Activated naive CD4-positive, alpha-beta T cell treated with anti-CD3 and anti-CD28 coated beads, Interleukin-2, amount 50 U/mL, for 24 hours (primary cell): ENCODE data around the gene BMP5.
"Not testable (repeated sequence)": the region's sequence is repeated elsewhere in the genome, so short reads cannot be mapped to it uniquely, and the experiment has no call there.

Experiments
- H3K27ac Mint-ChIP-seq: one replicate; pipeline ENCODE4 v1.8.0; 2021; ENCODE audit warnings: mild to moderate bottlenecking, mixed read lengths
- H3K27me3 Mint-ChIP-seq: one replicate; pipeline ENCODE4 v1.8.0; 2021; ENCODE audit warnings: mixed read lengths
- H3K36me3 Mint-ChIP-seq: one replicate; pipeline ENCODE4 v1.8.0; 2021; ENCODE audit warnings: mixed read lengths
- H3K4me1 Mint-ChIP-seq: one replicate; pipeline ENCODE4 v1.8.0; 2021; ENCODE audit warnings: mixed read lengths
- H3K4me3 Mint-ChIP-seq: one replicate; pipeline ENCODE4 v1.8.0; 2021; ENCODE audit warnings: mild to moderate bottlenecking, mixed read lengths
- H3K9me3 Mint-ChIP-seq: one replicate; pipeline ENCODE4 v1.8.0; 2021; ENCODE audit warnings: mixed read lengths

BMP5 gene

DNA sequence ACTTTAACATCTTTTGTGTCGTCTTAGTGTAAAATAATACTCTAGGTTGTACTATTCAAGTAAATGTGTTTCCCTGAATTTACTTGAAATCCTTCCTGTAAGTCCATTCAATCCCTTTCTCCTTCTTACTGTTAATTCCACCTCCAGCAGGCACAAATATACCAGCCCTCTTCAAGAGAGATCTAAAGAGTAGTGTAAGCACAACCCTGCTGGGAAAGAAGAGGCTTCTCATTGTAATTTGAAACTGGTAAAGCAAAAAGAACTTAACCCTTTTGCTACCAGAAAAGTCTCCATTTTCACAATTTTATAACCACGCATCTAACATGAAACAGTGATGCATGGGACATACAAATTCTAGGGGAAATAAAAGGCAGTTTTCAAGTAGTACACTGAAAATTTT, at the start of gene BMP5:
TSS of gene BMP5 (minus strand) at position 191 of the 400 bp plus-strand sequence. CDS start 725 bp downstream, outside the sequence.
- Mint-ChIP-seq H3K27ac (no peak within 1 kb of the TSS), H3K4me3 (no peak within 1 kb of the TSS), H3K9me3 (no peaks in the 10 kb centered on the region), H3K36me3 (no peaks in the 10 kb centered on the region), H3K4me1 (no peaks in the 10 kb centered on the region), H3K27me3 (no peaks in the 10 kb centered on the region)

- Mint-ChIP-seq H3K27ac (no peak overlapping the region), H3K9me3 (peaks cover 5% of the 10 kb centered on the region), H3K4me3 (no peak overlapping the region), H3K27me3 (no peaks in the 10 kb centered on the region), H3K36me3 (no peaks in the 10 kb centered on the region), H3K4me1 (no peaks in the 10 kb centered on the region)
Observed at GRCh38 chr6:55922406-55922805, 47.0 kb upstream of the BMP5 start.

- Mint-ChIP-seq H3K9me3 (no peaks in the 10 kb centered on the region), H3K36me3 (no peaks in the 10 kb centered on the region), H3K27me3 (no peaks in the 10 kb centered on the region), H3K4me3 (no peak overlapping the region), H3K27ac (no peak overlapping the region), H3K4me1 (no peaks in the 10 kb centered on the region)
Observed at GRCh38 chr6:55919716-55920308, 44.4 kb upstream of the BMP5 start.

DNA sequence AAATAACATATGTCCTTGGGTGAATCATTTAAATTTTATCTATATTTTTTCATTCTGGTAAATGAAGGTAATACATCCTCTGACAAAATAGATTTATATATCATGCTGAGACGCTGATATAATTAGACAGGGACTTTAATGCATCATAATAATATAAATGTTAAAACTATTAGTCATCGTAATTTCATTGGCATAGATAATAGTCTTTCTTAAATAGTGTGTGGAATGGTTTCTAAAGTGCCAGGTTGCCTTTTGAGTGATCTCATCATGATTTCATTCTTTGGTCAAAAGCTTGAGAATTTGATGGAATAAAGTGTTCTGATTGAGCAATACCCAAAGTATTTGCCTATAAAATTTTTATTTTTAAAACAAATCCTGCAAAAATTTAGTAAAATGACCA, 43.2 kb upstream of the BMP5 start:
- Mint-ChIP-seq H3K36me3 (no peaks in the 10 kb centered on the region), H3K9me3 (no peaks in the 10 kb centered on the region), H3K27ac (no peak overlapping the region), H3K4me3 (no peak overlapping the region), H3K4me1 (no peaks in the 10 kb centered on the region), H3K27me3 (no peaks in the 10 kb centered on the region)

DNA sequence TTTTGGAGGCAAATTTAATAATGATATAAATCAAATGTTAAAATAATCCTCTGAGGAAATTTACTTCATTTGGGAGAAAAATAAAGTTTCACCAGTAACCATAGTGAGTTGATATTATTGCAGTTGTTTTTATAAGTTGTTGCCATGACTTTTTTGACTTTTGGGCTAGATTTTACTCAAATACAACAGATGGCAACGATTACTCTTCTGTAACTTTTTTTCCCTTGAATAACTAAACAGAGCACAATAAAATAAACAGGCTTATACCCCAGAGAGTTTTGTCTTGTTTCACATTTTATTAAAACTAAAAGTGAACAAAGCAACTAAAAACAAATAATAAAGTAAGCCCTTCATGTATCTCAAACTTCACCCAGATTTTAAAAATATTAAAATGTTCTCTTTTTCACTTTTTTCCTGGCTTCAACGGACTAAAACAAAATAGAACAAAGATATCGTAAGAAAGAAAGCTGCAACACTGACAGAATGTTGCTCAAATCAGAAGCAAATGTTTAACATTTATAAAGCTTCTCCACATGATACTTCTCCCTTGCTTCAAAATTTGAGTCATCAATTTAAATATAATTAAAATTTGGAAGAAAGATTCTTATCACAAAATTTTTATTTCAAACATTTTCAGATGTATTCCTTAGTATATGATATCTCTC, 42.5 kb upstream of the BMP5 start:
- H3K4me3 Mint-ChIP-seq = no peak overlapping the region
- H3K36me3 Mint-ChIP-seq = no peaks in the 10 kb centered on the region
- no peaks in the 10 kb centered on the region for H3K4me1 Mint-ChIP-seq
- H3K27ac Mint-ChIP-seq = no peak overlapping the region
- no peaks in the 10 kb centered on the region for H3K27me3 Mint-ChIP-seq
- H3K9me3 Mint-ChIP-seq = no peaks in the 10 kb centered on the region

GRCh38 chr6:55916188-55916587, 40.8 kb upstream of the BMP5 start:
- Mint-ChIP-seq H3K27me3 (no peaks in the 10 kb centered on the region), H3K36me3 (no peaks in the 10 kb centered on the region), H3K4me3 (no peak overlapping the region), H3K27ac (no peak overlapping the region), H3K4me1 (no peaks in the 10 kb centered on the region), H3K9me3 (peaks cover 5% of the 10 kb centered on the region)

- no peak overlapping the region for H3K27ac Mint-ChIP-seq
- peaks cover 5% of the 10 kb centered on the region for H3K9me3 Mint-ChIP-seq
- no peaks in the 10 kb centered on the region for H3K27me3 Mint-ChIP-seq
- no peaks in the 10 kb centered on the region for H3K4me1 Mint-ChIP-seq
- H3K36me3 Mint-ChIP-seq = no peaks in the 10 kb centered on the region
- no peak overlapping the region for H3K4me3 Mint-ChIP-seq
Observed at GRCh38 chr6:55913228-55914195, 38.1 kb upstream of the BMP5 start.

DNA sequence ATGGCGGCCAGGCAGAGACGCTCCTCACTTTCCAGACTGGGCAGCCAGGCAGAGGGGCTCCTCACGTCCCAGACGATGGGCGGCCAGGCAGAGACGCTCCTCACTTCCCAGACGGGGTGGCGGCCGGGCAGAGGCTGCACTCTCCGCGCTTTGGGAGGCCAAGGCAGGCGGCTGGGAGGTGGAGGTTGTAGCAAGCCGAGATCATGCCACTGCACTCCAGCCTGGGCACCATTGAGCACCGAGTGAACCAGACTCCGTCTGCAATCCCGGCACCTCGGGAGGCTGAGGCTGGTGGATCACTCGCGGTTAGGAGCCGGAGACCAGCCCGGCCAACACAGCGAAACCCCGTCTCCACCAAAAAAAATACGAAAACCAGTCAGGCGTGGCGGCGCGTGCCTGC, 35.1 kb upstream of the BMP5 start:
- H3K4me1 Mint-ChIP-seq, H3K27ac Mint-ChIP-seq, H3K27me3 Mint-ChIP-seq, H3K9me3 Mint-ChIP-seq, H3K36me3 Mint-ChIP-seq, H3K4me3 Mint-ChIP-seq: not testable (repeated sequence)

GRCh38 chr6:55909911-55910310, 34.5 kb upstream of the BMP5 start:
- H3K27me3 Mint-ChIP-seq, H3K9me3 Mint-ChIP-seq, H3K4me1 Mint-ChIP-seq, H3K27ac Mint-ChIP-seq, H3K4me3 Mint-ChIP-seq, H3K36me3 Mint-ChIP-seq: not testable (repeated sequence)

- Mint-ChIP-seq H3K27me3 (no peaks in the 10 kb centered on the region), H3K36me3 (no peaks in the 10 kb centered on the region), H3K9me3 (no peaks in the 10 kb centered on the region), H3K4me1 (no peaks in the 10 kb centered on the region), H3K4me3 (no peak overlapping the region), H3K27ac (no peak overlapping the region)
Observed at GRCh38 chr6:55902796-55903195, 27.4 kb upstream of the BMP5 start.

DNA sequence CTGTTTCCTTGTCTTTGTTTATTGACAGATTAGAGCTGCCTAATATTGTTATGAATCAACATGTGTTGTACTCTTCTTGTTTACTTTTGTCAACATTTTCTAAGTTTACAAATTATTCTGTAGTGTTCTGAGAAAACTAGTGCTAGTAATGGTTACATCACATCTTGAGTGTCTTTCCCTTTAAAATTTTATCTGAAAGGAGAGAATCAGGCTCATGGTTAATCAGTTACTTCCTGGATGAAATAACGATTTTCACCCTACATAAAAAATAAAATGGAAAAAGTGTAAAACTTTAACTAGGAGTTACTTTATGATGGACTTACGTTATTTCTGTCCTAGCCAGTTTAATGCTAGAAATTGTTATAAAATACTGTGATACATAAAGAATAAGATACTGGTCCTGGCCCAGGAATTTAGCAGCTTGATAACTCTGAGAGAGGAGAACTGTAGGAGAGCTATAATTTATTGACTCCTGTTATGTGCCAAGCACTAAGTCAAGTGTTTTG, 26.4 kb upstream of the BMP5 start:
- no peak overlapping the region for H3K27ac Mint-ChIP-seq
- H3K36me3 Mint-ChIP-seq = no peaks in the 10 kb centered on the region
- no peak overlapping the region for H3K4me3 Mint-ChIP-seq
- no peaks in the 10 kb centered on the region for H3K9me3 Mint-ChIP-seq
- H3K27me3 Mint-ChIP-seq = no peaks in the 10 kb centered on the region
- H3K4me1 Mint-ChIP-seq = no peaks in the 10 kb centered on the region

GRCh38 chr6:55898342-55898741, 23.0 kb upstream of the BMP5 start:
- H3K36me3 Mint-ChIP-seq = peaks cover 2% of the 10 kb centered on the region
- H3K27ac Mint-ChIP-seq = no peak overlapping the region
- peaks cover 6% of the 10 kb centered on the region for H3K9me3 Mint-ChIP-seq
- no peaks in the 10 kb centered on the region for H3K4me1 Mint-ChIP-seq
- H3K27me3 Mint-ChIP-seq = no peaks in the 10 kb centered on the region
- H3K4me3 Mint-ChIP-seq = no peak overlapping the region

GRCh38 chr6:55897346-55897745, 22.0 kb upstream of the BMP5 start:
- Mint-ChIP-seq H3K36me3 (peaks cover 2% of the 10 kb centered on the region), H3K27ac (no peak overlapping the region), H3K9me3 (peaks cover 6% of the 10 kb centered on the region), H3K27me3 (no peaks in the 10 kb centered on the region), H3K4me1 (no peaks in the 10 kb centered on the region), H3K4me3 (no peak overlapping the region)

GRCh38 chr6:55895972-55896730, 20.8 kb upstream of the BMP5 start:
- Mint-ChIP-seq H3K27me3 (no peaks in the 10 kb centered on the region), H3K9me3 (peaks cover 6% of the 10 kb centered on the region), H3K36me3 (peaks cover 2% of the 10 kb centered on the region), H3K4me3 (no peak overlapping the region), H3K27ac (no peak overlapping the region), H3K4me1 (no peaks in the 10 kb centered on the region)

- peaks cover 2% of the 10 kb centered on the region for H3K36me3 Mint-ChIP-seq
- no peak overlapping the region for H3K4me3 Mint-ChIP-seq
- H3K4me1 Mint-ChIP-seq = no peaks in the 10 kb centered on the region
- peaks cover 10% of the 10 kb centered on the region for H3K9me3 Mint-ChIP-seq
- H3K27ac Mint-ChIP-seq = no peak overlapping the region
- H3K27me3 Mint-ChIP-seq = no peaks in the 10 kb centered on the region
Observed at GRCh38 chr6:55892749-55893357, 17.5 kb upstream of the BMP5 start.
